HepG2 (cell line): Measurements from ENCODE around the gene ANKS1B.

Experiments used
- EP300 ChIP-seq, 3 experiments: sonication (generic) in 1 of 3; formaldehyde crosslinking in 1 of 3; IDR thresholded peaks; 2 replicates each; pipeline versions ENCODE4 v1.5.1 to v1.6.1; 2011 to 2020; ENCODE audit warnings: low read depth in 2 of 3, low read length in 2 of 3, borderline replicate concordance in 1 of 3, improper control_type of control experiment in 1 of 3, mild to moderate bottlenecking in 1 of 3, missing genetic modification reagents in 1 of 3, moderate library complexity in 1 of 3
- EZH2 ChIP-seq: conservative IDR thresholded peaks from 2 replicates; pipeline ENCODE4 v1.6.1; 2012; ENCODE audit warnings: mild to moderate bottlenecking, low read depth, low read length, moderate library complexity
- TF ChIP-seq, protein P1 (sequence below), 2 experiments: sonication (generic) in 1 of 2; formaldehyde crosslinking in 1 of 2; IDR thresholded peaks; 2 replicates each; pipeline versions ENCODE4 v1.4.0 to v1.6.1; 2018 to 2020; ENCODE audit warnings: missing genetic modification reagents in 2 of 2, borderline replicate concordance in 1 of 2, low read depth in 1 of 2, mild to moderate bottlenecking in 1 of 2, missing biosample characterization in 1 of 2
- TF ChIP-seq, protein P2 (sequence below): sonication (generic); formaldehyde crosslinking; IDR thresholded peaks from 2 replicates; pipeline ENCODE4 v1.4.0; 2020; ENCODE audit warnings: mild to moderate bottlenecking, missing genetic modification reagents, borderline replicate concordance
- TF ChIP-seq, protein P3 (sequence below): sonication (generic); formaldehyde crosslinking; IDR thresholded peaks from 2 replicates; pipeline ENCODE4 v1.5.0; 2020; ENCODE audit warnings: mild to moderate bottlenecking, missing genetic modification reagents, moderate library complexity

DNA sequence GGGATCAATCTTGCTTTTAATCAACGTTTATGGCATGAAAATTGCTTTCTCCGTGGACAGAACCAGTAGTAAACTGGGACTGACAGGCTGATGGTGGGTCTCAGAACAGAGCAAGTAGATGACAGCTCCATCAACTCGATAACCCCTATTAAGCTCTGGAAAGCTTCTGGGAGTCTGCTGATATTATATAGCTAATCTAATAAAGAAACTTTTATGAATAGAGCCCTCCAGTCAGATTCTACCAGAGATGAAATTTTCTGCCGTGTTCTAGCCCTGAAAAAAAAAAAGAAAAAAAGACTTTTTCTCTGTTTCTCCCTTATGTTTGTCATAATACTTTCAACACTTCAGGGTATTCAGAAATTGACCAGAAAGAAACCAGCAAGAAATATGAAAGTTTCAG, 1168.0 kb downstream of the ANKS1B start:
- TF ChIP-seq EZH2 (no peak), EP300 (IDR thresholded peaks at IDR 0.05; ENCODE audit: low read depth in 2 of 2, low read length in 2 of 2) (no peak), EP300 (CRISPR knock-in tag; IDR thresholded peaks at IDR 0.05; ENCODE audit: borderline replicate concordance) (no peak)
- TF ChIP-seq, protein P1, sequence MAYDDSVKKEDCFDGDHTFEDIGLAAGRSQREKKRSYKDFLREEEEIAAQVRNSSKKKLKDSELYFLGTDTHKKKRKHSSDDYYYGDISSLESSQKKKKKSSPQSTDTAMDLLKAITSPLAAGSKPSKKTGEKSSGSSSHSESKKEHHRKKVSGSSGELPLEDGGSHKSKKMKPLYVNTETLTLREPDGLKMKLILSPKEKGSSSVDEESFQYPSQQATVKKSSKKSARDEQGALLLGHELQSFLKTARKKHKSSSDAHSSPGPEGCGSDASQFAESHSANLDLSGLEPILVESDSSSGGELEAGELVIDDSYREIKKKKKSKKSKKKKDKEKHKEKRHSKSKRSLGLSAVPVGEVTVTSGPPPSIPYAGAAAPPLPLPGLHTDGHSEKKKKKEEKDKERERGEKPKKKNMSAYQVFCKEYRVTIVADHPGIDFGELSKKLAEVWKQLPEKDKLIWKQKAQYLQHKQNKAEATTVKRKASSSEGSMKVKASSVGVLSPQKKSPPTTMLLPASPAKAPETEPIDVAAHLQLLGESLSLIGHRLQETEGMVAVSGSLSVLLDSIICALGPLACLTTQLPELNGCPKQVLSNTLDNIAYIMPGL (CRISPR knock-in tag; IDR thresholded peaks at IDR 0.05; ENCODE audit: borderline replicate concordance in 1 of 2, low read depth in 1 of 2) = no peak
- TF ChIP-seq, protein P2, sequence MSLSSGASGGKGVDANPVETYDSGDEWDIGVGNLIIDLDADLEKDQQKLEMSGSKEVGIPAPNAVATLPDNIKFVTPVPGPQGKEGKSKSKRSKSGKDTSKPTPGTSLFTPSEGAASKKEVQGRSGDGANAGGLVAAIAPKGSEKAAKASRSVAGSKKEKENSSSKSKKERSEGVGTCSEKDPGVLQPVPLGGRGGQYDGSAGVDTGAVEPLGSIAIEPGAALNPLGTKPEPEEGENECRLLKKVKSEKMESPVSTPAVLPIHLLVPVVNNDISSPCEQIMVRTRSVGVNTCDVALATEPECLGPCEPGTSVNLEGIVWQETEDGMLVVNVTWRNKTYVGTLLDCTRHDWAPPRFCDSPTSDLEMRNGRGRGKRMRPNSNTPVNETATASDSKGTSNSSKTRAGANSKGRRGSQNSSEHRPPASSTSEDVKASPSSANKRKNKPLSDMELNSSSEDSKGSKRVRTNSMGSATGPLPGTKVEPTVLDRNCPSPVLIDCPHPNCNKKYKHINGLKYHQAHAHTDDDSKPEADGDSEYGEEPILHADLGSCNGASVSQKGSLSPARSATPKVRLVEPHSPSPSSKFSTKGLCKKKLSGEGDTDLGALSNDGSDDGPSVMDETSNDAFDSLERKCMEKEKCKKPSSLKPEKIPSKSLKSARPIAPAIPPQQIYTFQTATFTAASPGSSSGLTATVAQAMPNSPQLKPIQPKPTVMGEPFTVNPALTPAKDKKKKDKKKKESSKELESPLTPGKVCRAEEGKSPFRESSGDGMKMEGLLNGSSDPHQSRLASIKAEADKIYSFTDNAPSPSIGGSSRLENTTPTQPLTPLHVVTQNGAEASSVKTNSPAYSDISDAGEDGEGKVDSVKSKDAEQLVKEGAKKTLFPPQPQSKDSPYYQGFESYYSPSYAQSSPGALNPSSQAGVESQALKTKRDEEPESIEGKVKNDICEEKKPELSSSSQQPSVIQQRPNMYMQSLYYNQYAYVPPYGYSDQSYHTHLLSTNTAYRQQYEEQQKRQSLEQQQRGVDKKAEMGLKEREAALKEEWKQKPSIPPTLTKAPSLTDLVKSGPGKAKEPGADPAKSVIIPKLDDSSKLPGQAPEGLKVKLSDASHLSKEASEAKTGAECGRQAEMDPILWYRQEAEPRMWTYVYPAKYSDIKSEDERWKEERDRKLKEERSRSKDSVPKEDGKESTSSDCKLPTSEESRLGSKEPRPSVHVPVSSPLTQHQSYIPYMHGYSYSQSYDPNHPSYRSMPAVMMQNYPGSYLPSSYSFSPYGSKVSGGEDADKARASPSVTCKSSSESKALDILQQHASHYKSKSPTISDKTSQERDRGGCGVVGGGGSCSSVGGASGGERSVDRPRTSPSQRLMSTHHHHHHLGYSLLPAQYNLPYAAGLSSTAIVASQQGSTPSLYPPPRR (CRISPR knock-in tag) = no peak
- TF ChIP-seq, protein P3, sequence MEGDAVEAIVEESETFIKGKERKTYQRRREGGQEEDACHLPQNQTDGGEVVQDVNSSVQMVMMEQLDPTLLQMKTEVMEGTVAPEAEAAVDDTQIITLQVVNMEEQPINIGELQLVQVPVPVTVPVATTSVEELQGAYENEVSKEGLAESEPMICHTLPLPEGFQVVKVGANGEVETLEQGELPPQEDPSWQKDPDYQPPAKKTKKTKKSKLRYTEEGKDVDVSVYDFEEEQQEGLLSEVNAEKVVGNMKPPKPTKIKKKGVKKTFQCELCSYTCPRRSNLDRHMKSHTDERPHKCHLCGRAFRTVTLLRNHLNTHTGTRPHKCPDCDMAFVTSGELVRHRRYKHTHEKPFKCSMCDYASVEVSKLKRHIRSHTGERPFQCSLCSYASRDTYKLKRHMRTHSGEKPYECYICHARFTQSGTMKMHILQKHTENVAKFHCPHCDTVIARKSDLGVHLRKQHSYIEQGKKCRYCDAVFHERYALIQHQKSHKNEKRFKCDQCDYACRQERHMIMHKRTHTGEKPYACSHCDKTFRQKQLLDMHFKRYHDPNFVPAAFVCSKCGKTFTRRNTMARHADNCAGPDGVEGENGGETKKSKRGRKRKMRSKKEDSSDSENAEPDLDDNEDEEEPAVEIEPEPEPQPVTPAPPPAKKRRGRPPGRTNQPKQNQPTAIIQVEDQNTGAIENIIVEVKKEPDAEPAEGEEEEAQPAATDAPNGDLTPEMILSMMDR (CRISPR knock-in tag) = no peak
